Ishikawa (cell line): ENCODE measurements around the gene DMP1.

Experiments
- CEBPB ChIP-seq: IDR thresholded peaks from 2 replicates; pipeline ENCODE4 v1.6.1; 2012
- EP300 ChIP-seq: IDR thresholded peaks from 2 replicates; pipeline ENCODE4 v1.6.1; 2012; ENCODE audit warnings: borderline replicate concordance
- YY1 ChIP-seq: IDR thresholded peaks from 2 replicates; pipeline ENCODE4 v1.6.1; 2012; ENCODE audit warnings: low read depth
- ZBTB7A ChIP-seq: IDR thresholded peaks from 2 replicates; pipeline ENCODE4 v1.6.1; 2012; ENCODE audit warnings: low read depth
- TF ChIP-seq, protein P1 (sequence below): IDR thresholded peaks from 2 replicates; pipeline ENCODE4 v1.6.1; 2012
- TF ChIP-seq, protein P2 (sequence below): IDR thresholded peaks from 2 replicates; pipeline ENCODE4 v1.6.1; 2012; ENCODE audit warnings: low read depth, mild to moderate bottlenecking

DNA sequence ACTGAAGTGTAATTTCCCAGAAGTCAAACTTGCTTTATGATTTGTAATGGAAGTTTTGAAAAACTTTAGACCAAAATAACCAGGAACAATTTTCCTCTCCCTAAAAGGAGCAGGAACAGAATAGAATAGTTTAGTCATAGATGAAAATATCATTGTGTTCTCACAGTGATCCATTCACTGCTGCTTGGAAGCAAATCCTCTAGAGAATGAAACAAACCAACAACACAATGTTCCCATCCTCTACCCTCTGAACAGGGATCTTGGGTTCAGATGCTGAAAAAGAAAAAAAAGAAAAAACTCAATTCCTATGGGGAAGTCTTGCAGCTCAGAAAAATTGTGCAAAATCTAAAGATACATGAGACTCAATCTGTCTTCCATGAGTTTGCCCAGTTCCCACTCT is 29.6 kb upstream of the DMP1 start:
- TF ChIP-seq, protein P1, sequence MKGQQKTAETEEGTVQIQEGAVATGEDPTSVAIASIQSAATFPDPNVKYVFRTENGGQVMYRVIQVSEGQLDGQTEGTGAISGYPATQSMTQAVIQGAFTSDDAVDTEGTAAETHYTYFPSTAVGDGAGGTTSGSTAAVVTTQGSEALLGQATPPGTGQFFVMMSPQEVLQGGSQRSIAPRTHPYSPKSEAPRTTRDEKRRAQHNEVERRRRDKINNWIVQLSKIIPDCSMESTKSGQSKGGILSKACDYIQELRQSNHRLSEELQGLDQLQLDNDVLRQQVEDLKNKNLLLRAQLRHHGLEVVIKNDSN: no peak
- TF ChIP-seq, protein P2, sequence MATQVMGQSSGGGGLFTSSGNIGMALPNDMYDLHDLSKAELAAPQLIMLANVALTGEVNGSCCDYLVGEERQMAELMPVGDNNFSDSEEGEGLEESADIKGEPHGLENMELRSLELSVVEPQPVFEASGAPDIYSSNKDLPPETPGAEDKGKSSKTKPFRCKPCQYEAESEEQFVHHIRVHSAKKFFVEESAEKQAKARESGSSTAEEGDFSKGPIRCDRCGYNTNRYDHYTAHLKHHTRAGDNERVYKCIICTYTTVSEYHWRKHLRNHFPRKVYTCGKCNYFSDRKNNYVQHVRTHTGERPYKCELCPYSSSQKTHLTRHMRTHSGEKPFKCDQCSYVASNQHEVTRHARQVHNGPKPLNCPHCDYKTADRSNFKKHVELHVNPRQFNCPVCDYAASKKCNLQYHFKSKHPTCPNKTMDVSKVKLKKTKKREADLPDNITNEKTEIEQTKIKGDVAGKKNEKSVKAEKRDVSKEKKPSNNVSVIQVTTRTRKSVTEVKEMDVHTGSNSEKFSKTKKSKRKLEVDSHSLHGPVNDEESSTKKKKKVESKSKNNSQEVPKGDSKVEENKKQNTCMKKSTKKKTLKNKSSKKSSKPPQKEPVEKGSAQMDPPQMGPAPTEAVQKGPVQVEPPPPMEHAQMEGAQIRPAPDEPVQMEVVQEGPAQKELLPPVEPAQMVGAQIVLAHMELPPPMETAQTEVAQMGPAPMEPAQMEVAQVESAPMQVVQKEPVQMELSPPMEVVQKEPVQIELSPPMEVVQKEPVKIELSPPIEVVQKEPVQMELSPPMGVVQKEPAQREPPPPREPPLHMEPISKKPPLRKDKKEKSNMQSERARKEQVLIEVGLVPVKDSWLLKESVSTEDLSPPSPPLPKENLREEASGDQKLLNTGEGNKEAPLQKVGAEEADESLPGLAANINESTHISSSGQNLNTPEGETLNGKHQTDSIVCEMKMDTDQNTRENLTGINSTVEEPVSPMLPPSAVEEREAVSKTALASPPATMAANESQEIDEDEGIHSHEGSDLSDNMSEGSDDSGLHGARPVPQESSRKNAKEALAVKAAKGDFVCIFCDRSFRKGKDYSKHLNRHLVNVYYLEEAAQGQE: no peak
- TF ChIP-seq YY1: no peak
- no peak for TF ChIP-seq CEBPB
- TF ChIP-seq EP300: no peak
- no peak for TF ChIP-seq ZBTB7A
